Erythroblast (primary cell): ENCODE data around the gene RNU6-8.

Experiments
- DNase-seq, 2 experiments: peaks; one replicate each; lab custom pipeline; 2025; lab: John Stamatoyannopoulos, UW
- GATA1 ChIP-seq: IDR thresholded peaks from 2 replicates; pipeline ENCODE4 v1.6.1; 2011; ENCODE audit warnings: low read depth, mild to moderate bottlenecking, control low read depth, low read length, moderate library complexity
- POLR2A ChIP-seq: IDR thresholded peaks from 2 replicates; pipeline ENCODE4 v1.6.1; 2011; ENCODE audit warnings: mild to moderate bottlenecking, low read length

RNU6-8 gene

DNA sequence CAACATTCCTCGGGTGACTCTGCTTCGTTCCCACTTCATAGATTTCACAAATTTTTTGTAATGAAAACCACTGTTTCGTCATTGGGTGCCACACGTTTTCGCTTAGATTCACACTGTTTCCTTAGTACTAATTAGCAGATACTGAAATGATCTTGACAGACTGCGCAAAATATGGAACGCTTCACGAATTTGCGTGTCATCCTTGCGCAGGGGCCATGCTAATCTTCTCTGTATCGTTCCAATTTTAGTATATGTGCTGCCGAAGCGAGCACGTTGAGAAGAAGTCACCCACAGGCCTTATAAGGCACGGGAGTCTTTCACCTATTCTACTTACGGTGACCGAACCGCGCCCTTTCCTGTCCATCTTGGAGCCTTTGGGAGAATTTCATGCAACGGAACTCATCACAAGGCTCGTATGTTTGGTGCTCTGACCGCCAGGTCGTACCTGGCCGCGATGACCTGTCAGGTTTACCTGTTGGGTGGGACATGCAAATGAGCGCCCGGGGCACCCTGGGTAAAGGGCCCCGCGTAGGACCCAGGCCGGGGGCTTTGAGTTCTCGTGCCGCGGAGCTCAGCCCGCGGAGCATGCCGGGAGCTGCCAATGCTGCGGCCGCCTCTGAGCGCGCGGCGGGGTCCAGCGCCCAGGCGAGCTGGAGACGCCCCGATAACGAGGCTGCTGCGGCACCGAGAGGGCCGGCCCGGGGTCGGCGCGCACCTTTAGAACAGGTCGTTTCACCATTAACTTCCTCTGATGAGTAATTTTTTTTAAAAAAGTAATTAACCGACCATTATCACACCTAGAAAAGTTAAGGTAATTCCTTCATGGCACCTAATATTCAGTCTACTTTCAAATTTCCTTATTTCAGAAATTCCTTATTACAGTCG, at the start of gene RNU6-8:
TSS of gene RNU6-8 (minus strand) at position 272 of the 885 bp plus-strand sequence.
- no peak for TF ChIP-seq POLR2A
- TF ChIP-seq GATA1: no peak
- peak; percentile 90 to 93 for DNase-seq

DNA sequence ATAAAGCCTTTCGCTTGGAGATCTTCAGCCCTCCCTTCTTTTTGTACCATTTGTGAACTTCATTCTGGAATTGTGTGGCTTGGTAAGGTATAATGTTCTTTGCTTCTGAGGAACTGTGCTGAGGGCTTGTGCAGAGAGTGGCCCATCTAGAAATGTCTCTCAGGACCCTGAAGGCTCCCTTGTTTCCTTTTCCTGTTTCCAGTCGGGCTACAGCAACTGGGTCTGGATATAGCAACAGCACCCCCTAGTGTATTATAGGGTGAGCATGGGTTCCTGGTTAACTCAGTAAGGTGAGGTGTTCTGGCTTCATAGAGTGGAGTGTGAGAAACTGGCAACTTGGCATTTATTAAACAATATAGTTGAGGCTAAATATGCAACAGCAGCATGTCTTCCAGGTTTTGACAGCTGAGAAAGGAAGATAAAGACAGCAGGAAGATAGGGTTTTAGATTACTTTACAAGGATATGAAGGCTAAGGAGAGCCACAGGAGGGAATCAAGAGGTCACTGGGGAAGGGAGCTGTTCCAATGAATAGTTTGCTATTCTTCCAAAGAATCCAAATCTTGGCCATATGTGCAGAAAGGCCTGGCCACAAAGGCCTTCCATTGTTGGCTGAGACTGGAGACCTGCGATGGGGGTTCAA, 49.1 kb upstream of the RNU6-8 start:
- peak; percentile 61 to 74 for DNase-seq
- TF ChIP-seq GATA1 (no peak), POLR2A (no peak)

DNA sequence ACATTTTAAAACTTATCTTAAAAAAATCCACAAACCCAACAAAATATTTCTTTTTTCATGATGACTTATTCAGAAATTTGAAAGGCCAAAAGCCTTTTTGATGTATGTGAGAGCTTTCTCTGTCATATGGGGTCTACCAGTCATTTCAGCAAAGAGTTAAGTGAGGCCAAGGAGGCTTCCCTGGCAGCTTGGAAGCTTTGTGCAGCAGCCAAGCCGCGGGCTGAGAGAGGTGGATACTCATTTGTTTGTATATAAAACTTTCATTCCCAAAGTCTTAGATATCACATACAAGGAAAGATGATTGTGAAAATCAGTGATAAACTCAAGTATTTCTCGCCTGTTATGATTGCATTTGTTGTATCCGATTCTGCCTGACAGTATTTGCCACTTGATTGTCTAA, 48.5 kb upstream of the RNU6-8 start:
- no peak for TF ChIP-seq POLR2A
- TF ChIP-seq GATA1: no peak
- no peak for DNase-seq

DNA sequence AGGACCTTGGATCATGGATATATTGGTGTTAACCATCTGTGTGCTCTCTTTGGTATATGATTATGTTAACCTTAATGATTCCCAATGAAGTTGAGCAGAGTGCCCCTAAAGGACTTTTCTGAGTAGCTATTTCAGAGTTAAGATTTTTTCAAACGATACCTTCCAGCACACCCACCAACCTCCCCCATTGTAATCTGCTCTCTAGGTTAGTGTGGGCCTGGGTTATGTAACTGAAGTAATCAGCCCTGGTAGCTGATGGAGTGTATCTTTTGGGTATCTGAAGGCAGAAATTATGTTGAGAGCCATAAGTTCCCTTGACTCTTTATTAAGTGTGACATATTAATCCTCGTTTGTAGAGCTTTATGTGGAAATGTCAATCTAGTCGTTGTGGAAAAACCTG, 47.6 kb upstream of the RNU6-8 start:
- DNase-seq: no peak
- TF ChIP-seq GATA1 (no peak), POLR2A (no peak)

DNA sequence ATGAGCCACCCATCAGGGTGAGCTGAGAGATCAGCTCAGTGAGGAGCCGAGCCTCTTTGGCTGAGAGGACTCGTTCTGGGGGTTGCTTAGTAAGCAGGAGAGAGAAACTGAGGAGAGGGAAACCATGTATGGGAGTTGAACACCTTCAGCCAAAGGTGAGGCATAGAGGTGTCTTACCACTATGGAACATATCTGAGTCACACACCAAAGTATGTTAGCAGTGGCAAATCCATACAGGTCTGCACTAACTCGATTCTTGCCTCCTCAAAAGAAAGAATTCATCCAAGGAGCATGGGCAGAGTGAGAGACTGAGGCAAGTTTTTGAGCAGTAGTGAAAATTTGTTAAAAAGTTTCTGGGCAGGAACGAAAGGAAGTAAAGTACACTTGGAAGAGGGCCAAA, 46.7 kb upstream of the RNU6-8 start:
- DNase-seq: no peak
- TF ChIP-seq POLR2A: no peak
- TF ChIP-seq GATA1: no peak

DNA sequence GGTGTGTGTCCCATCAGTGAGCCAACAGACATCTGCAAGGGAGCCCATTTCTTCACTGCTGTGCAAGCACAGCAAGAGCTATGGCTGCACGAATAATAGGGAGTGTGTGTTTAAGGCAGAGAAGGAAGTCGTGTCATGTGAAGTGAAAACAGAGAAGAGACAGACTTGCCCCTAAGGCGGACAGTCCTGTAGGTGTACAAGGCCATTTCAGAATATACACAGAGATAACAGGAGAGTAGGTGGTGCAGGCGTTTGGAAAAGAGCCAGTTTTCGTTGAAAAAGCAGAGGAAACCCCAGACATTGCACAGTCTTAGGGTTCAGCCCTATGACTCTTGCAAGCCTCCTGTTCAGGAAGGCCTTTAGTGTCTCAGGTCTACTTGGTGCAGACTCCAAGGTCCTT, 46.3 kb upstream of the RNU6-8 start:
- TF ChIP-seq GATA1 (no peak), POLR2A (no peak)
- DNase-seq: no peak

DNA sequence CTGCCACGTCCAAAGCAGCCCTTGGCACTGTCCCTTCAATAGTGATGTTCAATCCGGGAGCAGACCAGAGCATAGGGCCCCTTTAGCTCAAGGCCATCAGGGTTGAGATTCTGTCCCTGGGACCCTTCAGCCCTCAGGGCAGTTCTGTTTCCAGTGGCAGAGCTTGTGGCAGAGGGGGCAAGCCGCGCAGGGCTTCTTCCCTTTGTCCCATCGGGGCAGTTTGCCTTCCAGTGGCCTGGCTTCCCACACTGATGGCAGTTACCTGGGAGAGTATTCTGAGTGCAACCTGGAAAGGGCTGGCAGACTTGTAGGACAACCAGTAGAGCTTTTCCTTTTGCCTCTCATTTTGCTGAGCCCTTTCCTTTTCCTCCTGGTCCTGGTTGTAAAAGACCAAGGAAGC, 43.7 kb upstream of the RNU6-8 start:
- TF ChIP-seq GATA1: no peak
- no peak for TF ChIP-seq POLR2A
- no peak for DNase-seq

DNA sequence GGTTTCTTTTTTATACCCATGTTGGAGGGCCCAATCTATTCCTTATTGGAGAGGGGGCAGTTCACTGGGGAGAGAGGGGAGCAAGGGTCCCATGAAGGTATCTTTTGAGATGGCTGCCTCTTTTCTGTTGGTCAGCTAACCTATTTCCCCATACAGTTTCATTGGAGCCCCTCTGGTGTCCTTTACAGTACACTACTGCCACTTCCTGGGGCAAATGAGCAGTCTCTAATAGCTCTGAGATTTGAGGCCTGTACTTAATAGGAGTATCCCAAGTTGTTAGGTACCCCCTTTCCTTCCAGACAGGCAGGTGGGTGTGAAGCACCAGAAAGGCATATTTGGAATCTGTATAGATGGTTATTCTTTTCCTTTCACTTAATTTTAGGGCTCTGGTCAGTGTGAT, 41.3 kb upstream of the RNU6-8 start:
- TF ChIP-seq POLR2A (no peak), GATA1 (no peak)
- peak in 1 of 2 experiments; percentile 5 for DNase-seq

DNA sequence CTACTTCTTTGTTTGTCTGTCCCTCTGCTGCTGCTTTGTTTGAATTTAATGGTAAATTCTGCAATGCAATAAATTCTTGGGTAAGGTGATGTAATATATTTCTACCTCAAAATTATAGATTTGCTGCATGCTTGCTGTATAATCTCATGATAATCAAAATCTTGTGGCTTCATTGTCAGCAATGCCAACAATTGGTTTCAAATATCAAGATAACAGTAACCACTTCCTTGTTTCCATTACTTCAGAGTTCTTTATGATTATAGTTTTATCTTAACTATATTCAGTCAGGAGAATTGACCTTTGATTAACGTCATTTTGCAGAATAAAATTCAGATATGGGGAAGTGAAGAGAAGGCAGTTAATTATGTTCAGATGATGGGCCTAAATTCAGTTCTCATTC, 30.2 kb upstream of the RNU6-8 start:
- no peak for DNase-seq
- TF ChIP-seq POLR2A (no peak), GATA1 (no peak)

DNA sequence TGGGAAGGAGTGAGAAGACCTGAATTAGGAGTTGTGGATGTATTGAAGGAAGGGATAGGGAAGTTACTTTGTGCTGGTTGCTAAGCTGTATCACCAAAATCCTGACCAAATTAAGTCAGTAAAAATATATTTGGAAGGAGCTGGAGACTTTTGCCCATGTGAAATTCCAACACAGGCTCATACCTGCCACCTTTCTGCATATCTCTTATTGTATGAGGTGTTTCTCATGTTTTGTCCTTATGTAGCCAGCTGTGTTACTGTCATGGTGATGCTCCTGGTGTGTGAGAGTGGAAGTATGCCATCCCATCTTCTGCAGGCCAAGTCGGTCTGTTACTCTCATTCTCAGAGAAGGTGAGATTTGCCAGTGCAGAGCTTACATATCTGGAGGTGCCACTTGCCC, 29.4 kb upstream of the RNU6-8 start:
- TF ChIP-seq POLR2A: no peak
- no peak for TF ChIP-seq GATA1
- DNase-seq: no peak

DNA sequence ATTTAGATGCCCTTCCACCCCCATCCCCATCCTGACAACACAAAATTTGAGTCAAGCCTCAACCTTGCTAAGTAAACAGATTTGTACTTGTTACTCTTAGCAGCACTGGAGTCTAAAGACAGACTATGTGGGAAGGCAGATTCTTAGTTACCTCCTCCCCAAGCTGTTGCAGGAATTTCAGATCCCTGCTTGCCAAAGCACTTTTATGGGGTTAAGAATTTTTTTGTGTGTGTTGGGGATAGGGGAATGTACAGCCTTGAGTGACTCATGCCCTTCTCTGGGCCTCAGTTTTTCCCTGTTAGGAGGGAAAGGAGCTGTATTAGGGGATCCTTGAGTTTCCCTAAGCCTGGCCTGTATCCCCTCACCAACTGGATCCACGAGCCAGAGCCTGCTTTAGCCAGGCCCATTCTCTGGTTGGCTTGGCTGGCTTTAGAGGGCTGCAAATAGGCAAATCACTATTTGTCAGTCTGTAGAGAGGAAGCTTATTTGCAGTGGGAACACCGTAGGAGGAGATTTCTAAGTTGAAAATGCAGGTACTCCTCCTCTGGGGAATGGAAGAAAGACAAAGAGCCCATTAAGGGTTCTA, 27.7 kb upstream of the RNU6-8 start:
- no peak for DNase-seq
- TF ChIP-seq POLR2A (no peak), GATA1 (no peak)

DNA sequence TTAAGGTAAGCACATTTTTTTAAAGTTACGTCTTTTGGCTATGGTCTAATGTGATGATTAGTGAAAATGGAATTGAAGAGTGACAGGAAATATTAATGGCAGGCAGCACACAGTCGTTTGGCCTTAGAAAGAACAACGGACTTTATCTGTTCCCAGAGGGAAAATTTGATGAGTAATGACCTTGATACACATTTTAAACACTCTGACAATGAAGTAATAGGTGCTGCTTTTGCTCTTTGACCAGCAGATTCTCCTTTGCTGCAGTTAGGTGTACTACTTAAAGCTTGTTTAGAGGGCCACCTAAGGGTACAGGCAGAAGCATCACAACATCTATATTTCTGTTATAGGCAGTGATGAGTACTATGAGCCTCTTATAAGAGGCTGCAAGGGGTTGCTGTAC, 27.1 kb upstream of the RNU6-8 start:
- no peak for DNase-seq
- TF ChIP-seq GATA1 (no peak), POLR2A (no peak)

DNA sequence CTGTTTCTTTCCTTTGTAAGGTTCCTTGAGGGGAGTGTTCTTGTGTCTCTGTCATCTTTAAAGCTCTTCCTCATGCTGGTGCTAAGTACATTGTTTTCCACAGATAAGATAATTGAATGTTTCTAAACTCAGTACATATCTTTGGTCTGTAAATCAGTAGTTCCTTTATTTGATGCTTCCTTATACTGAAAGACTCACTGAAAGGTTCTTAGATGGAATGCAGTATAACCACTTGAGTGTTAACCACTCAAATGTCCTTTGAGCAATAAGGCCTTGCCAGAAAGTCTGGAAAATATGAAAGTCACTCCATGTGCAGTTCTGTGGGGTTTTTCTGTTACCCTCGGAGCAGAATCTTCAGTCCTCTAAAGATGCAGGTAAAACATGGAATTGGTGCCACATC, 23.0 kb upstream of the RNU6-8 start:
- TF ChIP-seq GATA1: no peak
- no peak for TF ChIP-seq POLR2A
- no peak for DNase-seq

DNA sequence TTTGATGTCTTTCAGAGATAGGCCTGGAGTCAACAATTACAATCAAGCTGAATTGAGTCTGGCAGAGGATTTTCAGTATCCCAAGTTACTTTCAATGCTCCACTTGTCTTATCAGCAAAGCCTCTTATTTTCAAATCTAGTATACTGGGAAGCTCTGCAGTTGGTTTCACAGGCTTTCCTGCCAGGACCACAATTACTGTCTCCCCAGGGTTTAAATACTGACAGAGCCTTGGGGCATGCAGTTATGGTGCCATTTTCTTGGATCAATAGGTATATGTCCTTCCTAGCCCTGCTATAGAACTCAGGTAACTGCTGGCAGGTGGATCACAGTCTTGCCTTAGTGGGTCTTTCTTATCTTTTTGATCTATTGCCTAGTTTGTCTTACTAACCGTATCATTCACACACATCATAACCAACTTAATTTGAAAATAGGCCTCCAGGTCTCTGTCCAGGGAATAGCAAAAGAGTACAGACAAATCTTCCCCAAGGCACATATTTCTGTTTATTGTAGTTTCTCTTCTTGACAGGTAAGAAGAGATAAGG, 22.4 kb upstream of the RNU6-8 start:
- no peak for DNase-seq
- TF ChIP-seq POLR2A (no peak), GATA1 (no peak)
